Smooth muscle cell (in vitro differentiated cells): ENCODE data around the gene KLHL8. TPM values are rescaled to one million over a fixed set of nuclear protein-coding genes. Genes with fewer than 3 reads are reported as not detected.

Experiments used
- DNase-seq: peaks from one replicate; lab custom pipeline; 2025; ENCODE audit not compliant: unreplicated experiment; lab: John Stamatoyannopoulos, UW
- H2AFZ ChIP-seq: fragments of 200-600 bp; sonication (generic); 2 replicates; pipeline ENCODE4 v1.6.0; 2016; ENCODE audit warnings: antibody characterized with exemption, low read depth, mild to moderate bottlenecking
- H3F3A ChIP-seq: fragments of 200-600 bp; sonication (generic); 2 replicates; pipeline ENCODE4 v1.6.0; 2017; ENCODE audit warnings: antibody characterized with exemption, low read depth
- H3K27ac ChIP-seq: fragments of 200-600 bp; sonication (generic); 2 replicates; pipeline ENCODE4 v1.5.1; 2016; ENCODE audit warnings: low read depth, mild to moderate bottlenecking
- H3K27me3 ChIP-seq: fragments of 200-600 bp; sonication (generic); 2 replicates; pipeline ENCODE4 v1.6.1; 2016; ENCODE audit warnings: low read depth, mild to moderate bottlenecking
- H3K36me3 ChIP-seq: fragments of 200-600 bp; sonication (generic); 2 replicates; pipeline ENCODE4 v1.5.1; 2016; ENCODE audit warnings: low read depth
- H3K4me1 ChIP-seq: fragments of 200-600 bp; sonication (generic); 2 replicates; pipeline ENCODE4 v1.5.1; 2016; ENCODE audit warnings: low read depth
- H3K4me2 ChIP-seq: fragments of 200-600 bp; sonication (generic); 2 replicates; pipeline ENCODE4 v1.6.0; 2016; ENCODE audit warnings: mild to moderate bottlenecking
- H3K4me3 ChIP-seq: fragments of 200-600 bp; sonication (generic); 2 replicates; pipeline ENCODE4 v1.5.1; 2016; ENCODE audit warnings: mild to moderate bottlenecking
- H3K79me2 ChIP-seq: fragments of 200-600 bp; sonication (generic); 2 replicates; pipeline ENCODE4 v1.6.0; 2016; ENCODE audit warnings: low read depth, mild to moderate bottlenecking
- H3K9ac ChIP-seq: fragments of 200-600 bp; sonication (generic); 2 replicates; pipeline ENCODE4 v1.6.0; 2016; ENCODE audit warnings: low read depth
- H3K9me3 ChIP-seq: fragments of 200-600 bp; sonication (generic); replicated peaks from 2 replicates; pipeline ENCODE4 v1.5.1; 2016; ENCODE audit warnings: low read depth
- H4K20me1 ChIP-seq: fragments of 200-600 bp; sonication (generic); 2 replicates; pipeline ENCODE4 v1.6.0; 2016; ENCODE audit warnings: low read depth
- CTCF ChIP-seq: fragments of 200-600 bp; sonication (generic); IDR thresholded peaks from 2 replicates; pipeline ENCODE4 v1.5.1; 2017; ENCODE audit warnings: borderline replicate concordance, mild to moderate bottlenecking, antibody characterized with exemption; ENCODE audit not compliant: insufficient read depth, poor library complexity, severe bottlenecking
- WGBS: methylation state at CpG from one replicate; pipeline ENCODE4 v1.1.7; 2016; ENCODE audit warnings: low lambda C conversion rate; 5-methylcytosine and 5-hydroxymethylcytosine counted together
- polyA plus RNA-seq: library from polyadenylated mRNA; unstranded; fragments of >200 nt; fragmentation: Nextera tagmentation; extraction: Ambion mirVana; gene quantifications from 2 replicates; pipeline ENCODE4 v1.2.1, GENCODE V29; 2016
- total RNA-seq: library from RNA; depleted of rRNA; stranded (reverse); fragments of >200 nt; gene quantifications from 2 replicates; pipeline ENCODE4 v1.2.3, GENCODE V29; 2014

KLHL8 gene
- total and polyA plus RNA-seq, 2 experiments from 2014 or later, result 6.3 to 8.8 TPM

- 95% methylated on average over 1 of the region's 1 CpG for WGBS
- H3K27ac ChIP-seq, result no peak overlapping the region
Observed at GRCh38 chr4:87262886-87263285, 42.5 kb upstream of the KLHL8 start.

GRCh38 chr4:87260477-87260876 lies 40.1 kb upstream of the KLHL8 start:
- Histone ChIP-seq H3K36me3 (no peaks in the 10 kb centered on the region), H3K27me3 (no peaks in the 10 kb centered on the region), H3F3A (no peaks in the 10 kb centered on the region), H3K9ac (no peak overlapping the region), H3K9me3 (no peaks in the 10 kb centered on the region), H3K4me1 (no peaks in the 10 kb centered on the region), H3K4me3 (no peak overlapping the region), H3K27ac (no peak overlapping the region), H2AFZ (no peak overlapping the region), H3K4me2 (no peak overlapping the region), H3K79me2 (no peaks in the 10 kb centered on the region), H4K20me1 (no peaks in the 10 kb centered on the region)
- no peak for DNase-seq
- WGBS, result 85% methylated on average over 2 of the region's 2 CpGs
- no peak for TF ChIP-seq CTCF

More at GRCh38 chr4:87262886-87263285, 42.5 kb upstream of the KLHL8 start:
- H3F3A ChIP-seq, result no peaks in the 10 kb centered on the region
- H3K4me2 ChIP-seq, result no peak overlapping the region
- H3K4me3 ChIP-seq, result no peak overlapping the region
- H3K36me3 ChIP-seq, result no peaks in the 10 kb centered on the region
- no peak overlapping the region for H3K9ac ChIP-seq
- no peaks in the 10 kb centered on the region for H4K20me1 ChIP-seq
- no peaks in the 10 kb centered on the region for H3K79me2 ChIP-seq
- no peak for DNase-seq
- no peaks in the 10 kb centered on the region for H3K4me1 ChIP-seq
- no peaks in the 10 kb centered on the region for H3K9me3 ChIP-seq
- H3K27me3 ChIP-seq, result no peaks in the 10 kb centered on the region
- TF ChIP-seq CTCF, result no peak
- no peak overlapping the region for H2AFZ ChIP-seq

GRCh38 chr4:87258677-87259076 lies 38.3 kb upstream of the KLHL8 start:
- 75% methylated on average over 2 of the region's 2 CpGs for WGBS
- Histone ChIP-seq H3K4me1 (no peaks in the 10 kb centered on the region), H3K4me3 (no peak overlapping the region), H3K27ac (no peak overlapping the region), H4K20me1 (no peaks in the 10 kb centered on the region), H3K9me3 (no peaks in the 10 kb centered on the region), H3K36me3 (no peaks in the 10 kb centered on the region), H3K27me3 (no peaks in the 10 kb centered on the region), H2AFZ (no peak overlapping the region), H3K79me2 (no peaks in the 10 kb centered on the region), H3K4me2 (no peak overlapping the region), H3K9ac (no peak overlapping the region), H3F3A (no peaks in the 10 kb centered on the region)
- DNase-seq, result no peak
- TF ChIP-seq CTCF, result no peak

- H3K4me1 ChIP-seq, result no peaks in the 10 kb centered on the region
- TF ChIP-seq CTCF, result no peak
- 75% methylated on average over 3 of the region's 3 CpGs for WGBS
- no peaks in the 10 kb centered on the region for H3K27me3 ChIP-seq
- no peak overlapping the region for H3K4me2 ChIP-seq
- H4K20me1 ChIP-seq, result no peaks in the 10 kb centered on the region
- no peaks in the 10 kb centered on the region for H3F3A ChIP-seq
- H3K9me3 ChIP-seq, result no peaks in the 10 kb centered on the region
- DNase-seq, result no peak
- H2AFZ ChIP-seq, result no peak overlapping the region
- no peaks in the 10 kb centered on the region for H3K36me3 ChIP-seq
- H3K27ac ChIP-seq, result no peak overlapping the region
- H3K9ac ChIP-seq, result no peak overlapping the region
- no peak overlapping the region for H3K4me3 ChIP-seq
- no peaks in the 10 kb centered on the region for H3K79me2 ChIP-seq
Observed at GRCh38 chr4:87257523-87257922, 37.1 kb upstream of the KLHL8 start.
